Esophagus muscularis mucosa (tissue), 4 donors: ENCODE results near the gene ADAMTS16. TPM values are rescaled to one million over a fixed set of nuclear protein-coding genes. Genes with fewer than 3 reads are reported as not detected.

Experiments used
- DNase-seq: peaks from one replicate; pipeline ENCODE4 v3.0.0-alpha.2; 2017; ENCODE audit errors: extremely low spot score
- H3K27ac ChIP-seq, 4 donors: fragments of 200-600 bp; sonication (generic); replicated peaks in 1 of 4; 1 replicate in 3 of 4; 2 replicates in 1 of 4; pipeline ENCODE4 v1.5.1; 2016 to 2019; ENCODE audit warnings: mild to moderate bottlenecking in 1 of 4
- H3K27me3 ChIP-seq, 4 donors: fragments of 200-600 bp; sonication (generic); one replicate each; pipeline versions ENCODE4 v1.5.1 to v1.6.0; 2016 to 2019
- H3K36me3 ChIP-seq, 4 donors: fragments of 200-600 bp; sonication (generic); one replicate each; pipeline ENCODE4 v1.5.1; 2016 to 2019
- H3K4me1 ChIP-seq, 4 donors: fragments of 200-600 bp; sonication (generic); one replicate each; pipeline ENCODE4 v1.5.1; 2016 to 2019
- H3K4me3 ChIP-seq, 4 donors: fragments of 200-600 bp; sonication (generic); 1 replicate in 2 of 4; 2 replicates in 2 of 4; pipeline ENCODE4 v1.5.1; 2016 to 2019; ENCODE audit warnings: mild to moderate bottlenecking in 4 of 4, moderate library complexity in 1 of 4
- H3K9me3 ChIP-seq, 4 donors: fragments of 200-600 bp; sonication (generic); 1 replicate in 3 of 4; 2 replicates in 1 of 4; pipeline ENCODE4 v1.5.1; 2016 to 2019
- EP300 ChIP-seq: sonication (generic); formaldehyde crosslinking; IDR thresholded peaks from one replicate; pipeline ENCODE4 v1.6.1; 2017; ENCODE audit warnings: antibody characterized with exemption
- POLR2A ChIP-seq: fragments of 450-650 bp; IDR thresholded peaks from one replicate; pipeline ENCODE4 v1.6.1; 2017; ENCODE audit warnings: antibody characterized with exemption, moderate library complexity, mild to moderate bottlenecking, low read depth
- POLR2AphosphoS5 ChIP-seq, 2 donors: sonication (generic); formaldehyde crosslinking; IDR thresholded peaks; one replicate each; pipeline ENCODE4 v1.6.1; 2017; ENCODE audit warnings: antibody characterized with exemption in 2 of 2
- WGBS: methylation state at CpG from one replicate; pipeline ENCODE4 v1.1.5; 2018; 5-methylcytosine and 5-hydroxymethylcytosine counted together
- intact Hi-C: fragments of 100-400 bp; cut with DNase I; formaldehyde crosslinking; loops from one replicate; pipeline ENCODE4 v1.15.1; 2023
- total RNA-seq, 4 donors: library from RNA; depleted of rRNA; stranded (reverse); fragments of >200 nt; gene quantifications; one replicate each; pipeline versions ENCODE4 v1.1.0 to v1.2.1, GENCODE V29; 2016
- TF ChIP-seq, protein P1 (sequence below), 3 experiments: fragments of 200-600 bp in 2 of 3; fragments of 450-650 bp in 1 of 3; sonication (generic) in 2 of 3; IDR thresholded peaks; one replicate each; pipeline ENCODE4 v1.5.1; 2017 to 2019; ENCODE audit warnings: antibody characterized with exemption in 3 of 3, mild to moderate bottlenecking in 2 of 3, moderate library complexity in 1 of 3

The ADAMTS16 gene
- total RNA-seq, 4 donors from 2014 or later: 0.42 to 1.1 (median 0.50) TPM; not detected in 1

DNA sequence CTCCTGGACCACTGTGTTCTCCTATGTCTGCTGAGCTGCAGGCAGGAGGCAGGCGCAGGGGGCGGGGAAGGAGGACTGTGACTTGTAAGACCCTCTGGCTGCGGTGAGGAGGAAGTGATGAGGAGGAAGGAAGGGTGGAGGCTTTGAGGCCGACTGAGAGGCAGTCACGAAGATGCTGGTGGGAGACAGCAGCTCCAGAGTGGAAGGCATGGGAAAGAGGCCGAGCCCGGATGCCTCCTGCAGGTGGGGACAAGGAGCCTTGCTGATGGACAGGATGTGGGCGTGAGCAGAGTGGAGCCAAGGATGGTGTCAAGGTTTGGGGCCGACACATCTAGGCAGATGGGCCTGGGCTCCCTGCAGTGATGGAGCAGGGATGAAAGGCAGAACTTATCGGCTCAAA lies 208.0 kb downstream of the ADAMTS16 start:
- Histone ChIP-seq H3K9me3 (no peaks in the 10 kb centered on the region), H3K36me3 (no peaks in the 10 kb centered on the region), H3K27me3 (no peaks in the 10 kb centered on the region), H3K4me1 (peaks cover 0 to 22% (median 9%) of the 10 kb centered on the region in 4 donors), H3K27ac (no peak overlapping the region), H3K4me3 (no peak overlapping the region)
- TF ChIP-seq EP300 (no peak), POLR2AphosphoS5 (IDR thresholded peaks at IDR 0.05) (no peak), POLR2A (no peak)
- TF ChIP-seq, protein P1, sequence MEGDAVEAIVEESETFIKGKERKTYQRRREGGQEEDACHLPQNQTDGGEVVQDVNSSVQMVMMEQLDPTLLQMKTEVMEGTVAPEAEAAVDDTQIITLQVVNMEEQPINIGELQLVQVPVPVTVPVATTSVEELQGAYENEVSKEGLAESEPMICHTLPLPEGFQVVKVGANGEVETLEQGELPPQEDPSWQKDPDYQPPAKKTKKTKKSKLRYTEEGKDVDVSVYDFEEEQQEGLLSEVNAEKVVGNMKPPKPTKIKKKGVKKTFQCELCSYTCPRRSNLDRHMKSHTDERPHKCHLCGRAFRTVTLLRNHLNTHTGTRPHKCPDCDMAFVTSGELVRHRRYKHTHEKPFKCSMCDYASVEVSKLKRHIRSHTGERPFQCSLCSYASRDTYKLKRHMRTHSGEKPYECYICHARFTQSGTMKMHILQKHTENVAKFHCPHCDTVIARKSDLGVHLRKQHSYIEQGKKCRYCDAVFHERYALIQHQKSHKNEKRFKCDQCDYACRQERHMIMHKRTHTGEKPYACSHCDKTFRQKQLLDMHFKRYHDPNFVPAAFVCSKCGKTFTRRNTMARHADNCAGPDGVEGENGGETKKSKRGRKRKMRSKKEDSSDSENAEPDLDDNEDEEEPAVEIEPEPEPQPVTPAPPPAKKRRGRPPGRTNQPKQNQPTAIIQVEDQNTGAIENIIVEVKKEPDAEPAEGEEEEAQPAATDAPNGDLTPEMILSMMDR (IDR thresholded peaks at IDR 0.05): no peak
- DNase-seq: no peak
- 54% methylated on average over 10 of the region's 10 CpGs for WGBS
- intact Hi-C loops: no loop called here

DNA sequence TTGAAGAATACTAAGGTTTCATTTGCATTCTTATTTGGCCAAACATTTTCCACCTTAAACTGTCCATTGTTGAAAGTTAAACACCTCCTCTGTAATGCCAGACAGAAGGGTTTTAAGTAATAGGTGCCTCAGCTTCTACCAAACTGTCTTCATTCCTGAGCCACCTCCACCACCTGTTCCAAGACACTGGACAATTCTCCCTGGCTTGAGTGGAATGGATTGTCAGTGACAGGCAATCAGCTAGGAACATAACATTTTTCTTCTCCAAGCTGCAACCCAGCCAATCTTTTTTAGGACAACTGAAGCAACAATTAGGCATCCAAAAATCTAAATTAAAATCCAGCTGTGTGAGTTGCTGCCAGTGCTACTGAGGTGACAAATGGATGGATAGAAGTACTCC lies 208.4 kb downstream of the ADAMTS16 start:
- Histone ChIP-seq H3K27me3 (no peaks in the 10 kb centered on the region), H3K4me3 (no peak overlapping the region), H3K36me3 (no peaks in the 10 kb centered on the region), H3K27ac (no peak overlapping the region), H3K9me3 (no peaks in the 10 kb centered on the region), H3K4me1 (peaks cover 0 to 20% (median 7%) of the 10 kb centered on the region in 4 donors)
- intact Hi-C loops: no loop called here
- DNase-seq: no peak
- TF ChIP-seq EP300: no peak
- TF ChIP-seq POLR2A: no peak
- no peak for TF ChIP-seq POLR2AphosphoS5 (IDR thresholded peaks at IDR 0.05)
- TF ChIP-seq, protein P1 (IDR thresholded peaks at IDR 0.05): no peak

DNA sequence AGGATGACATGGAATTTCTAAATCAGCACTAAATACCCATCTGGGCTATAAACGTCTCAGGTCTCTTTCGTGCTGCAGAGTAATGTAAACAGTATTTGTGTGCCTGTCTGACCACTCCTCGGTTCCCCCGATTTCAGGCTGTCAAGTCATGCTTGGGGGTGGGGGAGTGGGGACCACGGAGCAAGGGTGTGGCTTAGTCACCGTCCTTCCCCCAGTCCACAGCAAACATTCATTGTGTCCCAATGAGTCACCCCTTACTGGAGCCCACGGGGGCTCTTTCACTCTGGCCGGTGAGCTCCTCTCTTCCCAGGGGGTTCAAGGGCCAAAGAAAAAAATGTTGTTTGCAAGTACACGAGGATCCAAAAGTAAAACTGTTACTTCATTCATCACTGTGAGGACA lies 210.0 kb downstream of the ADAMTS16 start:
- H3K27me3 ChIP-seq: no peaks in the 10 kb centered on the region
- intact Hi-C loops: no loop called here
- H3K4me3 ChIP-seq: no peak overlapping the region
- no peak overlapping the region for H3K27ac ChIP-seq
- TF ChIP-seq, protein P1 (IDR thresholded peaks at IDR 0.05): no peak
- no peak for TF ChIP-seq EP300
- no peak for TF ChIP-seq POLR2AphosphoS5 (IDR thresholded peaks at IDR 0.05)
- TF ChIP-seq POLR2A: no peak
- no peaks in the 10 kb centered on the region for H3K9me3 ChIP-seq
- no peaks in the 10 kb centered on the region for H3K36me3 ChIP-seq
- WGBS: 32% methylated on average over 9 of the region's 9 CpGs
- peaks cover 0 to 5% (median 0%) of the 10 kb centered on the region in 4 donors for H3K4me1 ChIP-seq
- no peak for DNase-seq

DNA sequence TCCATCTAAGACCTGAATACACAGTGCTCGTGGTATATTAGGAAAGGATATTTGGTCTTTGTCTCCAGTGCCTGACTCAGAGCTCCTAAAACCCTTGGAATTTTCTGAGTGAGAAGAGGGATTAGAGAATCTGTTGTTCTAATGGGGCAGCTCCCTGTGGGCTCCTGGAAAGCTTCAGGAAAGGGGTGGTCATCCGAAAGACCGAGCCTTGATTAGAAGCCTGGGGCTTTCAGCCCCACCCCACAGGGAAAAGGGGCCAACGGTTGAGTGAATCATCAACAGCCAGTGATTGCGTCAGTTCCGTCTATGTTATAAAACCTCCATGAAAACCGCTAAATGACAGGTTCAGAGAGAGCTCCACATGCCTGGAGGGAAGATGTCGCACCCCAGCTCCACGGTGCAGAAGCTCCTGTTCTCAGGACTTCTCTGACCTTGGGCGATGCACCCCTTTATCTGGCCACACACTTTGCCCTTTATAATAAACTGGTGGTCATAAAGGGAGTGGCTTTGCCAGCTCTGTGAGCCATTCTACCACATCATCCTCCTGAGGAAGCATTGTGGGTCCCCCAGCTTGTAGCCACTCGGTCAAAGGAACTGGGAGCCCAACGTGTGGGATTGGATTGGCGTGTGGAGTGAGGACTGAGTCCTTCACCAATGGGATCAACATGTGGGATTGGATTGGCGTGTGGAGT lies 211.3 kb downstream of the ADAMTS16 start:
- Histone ChIP-seq H3K36me3 (no peaks in the 10 kb centered on the region), H3K4me1 (no peaks in the 10 kb centered on the region), H3K9me3 (no peaks in the 10 kb centered on the region), H3K27ac (no peak overlapping the region), H3K27me3 (no peaks in the 10 kb centered on the region), H3K4me3 (no peak overlapping the region)
- intact Hi-C loops: no loop called here
- 82% methylated on average over 13 of the region's 14 CpGs for WGBS
- DNase-seq: no peak
- TF ChIP-seq EP300 (no peak), POLR2AphosphoS5 (IDR thresholded peaks at IDR 0.05) (no peak), POLR2A (no peak)
- TF ChIP-seq, protein P1 (IDR thresholded peaks at IDR 0.05): no peak

DNA sequence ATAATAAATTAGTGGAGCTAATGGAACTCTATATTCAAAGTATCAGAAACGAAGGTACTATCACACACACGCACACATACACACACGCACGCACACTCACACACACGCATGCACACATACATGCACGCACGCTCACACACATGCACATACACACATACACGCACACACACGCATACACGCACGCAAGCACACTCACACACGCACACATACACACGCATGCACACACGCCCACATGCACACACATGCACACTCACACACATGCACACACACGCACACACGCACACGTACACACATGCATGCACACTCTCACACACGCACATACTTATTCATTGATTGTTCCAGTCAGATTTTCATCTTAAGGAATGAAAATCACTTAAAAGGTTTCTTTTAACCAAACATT lies 212.5 kb downstream of the ADAMTS16 start:
- TF ChIP-seq POLR2AphosphoS5 (IDR thresholded peaks at IDR 0.05) (no peak), EP300 (no peak), POLR2A (no peak)
- TF ChIP-seq, protein P1 (IDR thresholded peaks at IDR 0.05): no peak
- intact Hi-C loops: no loop called here
- no peak for DNase-seq
- Histone ChIP-seq H3K4me3 (no peak overlapping the region), H3K36me3 (no peaks in the 10 kb centered on the region), H3K27ac (no peak overlapping the region), H3K9me3 (no peaks in the 10 kb centered on the region), H3K27me3 (no peaks in the 10 kb centered on the region), H3K4me1 (no peaks in the 10 kb centered on the region)
- WGBS: 90% methylated on average over 18 of the region's 18 CpGs
